22Rv1 (cell line): Measurements from ENCODE around the gene TMEM139.

Experiments
- H3K27ac ChIP-seq: fragments of 450-650 bp; 2 replicates; pipeline ENCODE4 v1.5.1; 2017
- ZFX ChIP-seq: fragments of 450-650 bp; IDR thresholded peaks from 2 replicates; pipeline ENCODE4 v1.6.1; 2017; ENCODE audit warnings: antibody characterized with exemption, borderline replicate concordance
- TF ChIP-seq, protein P1 (sequence below): fragments of 450-650 bp; IDR thresholded peaks from 2 replicates; pipeline ENCODE4 v1.5.1; 2017; ENCODE audit warnings: mild to moderate bottlenecking

TMEM139 gene

DNA sequence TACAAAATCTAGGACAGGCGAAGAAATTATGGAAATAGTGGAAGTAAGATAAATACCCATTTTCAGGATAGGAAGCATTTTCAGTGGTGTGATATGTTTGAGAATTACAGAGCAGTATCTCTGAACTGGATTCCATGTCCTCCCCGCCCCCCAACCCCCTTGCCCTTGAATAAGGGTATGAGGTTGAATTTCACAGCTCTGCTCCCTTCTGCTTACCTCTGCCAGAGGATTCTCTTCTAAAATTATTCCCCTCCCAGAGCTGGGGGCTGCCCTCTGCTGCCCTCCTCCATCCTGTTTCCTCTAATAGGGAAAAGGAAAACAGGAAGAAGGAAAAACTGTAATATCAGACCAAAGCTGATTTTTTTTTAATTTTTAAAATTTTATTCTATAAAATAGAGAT, 23.9 kb downstream of the TMEM139 start:
- TF ChIP-seq ZFX, result no peak
- TF ChIP-seq, protein P1, sequence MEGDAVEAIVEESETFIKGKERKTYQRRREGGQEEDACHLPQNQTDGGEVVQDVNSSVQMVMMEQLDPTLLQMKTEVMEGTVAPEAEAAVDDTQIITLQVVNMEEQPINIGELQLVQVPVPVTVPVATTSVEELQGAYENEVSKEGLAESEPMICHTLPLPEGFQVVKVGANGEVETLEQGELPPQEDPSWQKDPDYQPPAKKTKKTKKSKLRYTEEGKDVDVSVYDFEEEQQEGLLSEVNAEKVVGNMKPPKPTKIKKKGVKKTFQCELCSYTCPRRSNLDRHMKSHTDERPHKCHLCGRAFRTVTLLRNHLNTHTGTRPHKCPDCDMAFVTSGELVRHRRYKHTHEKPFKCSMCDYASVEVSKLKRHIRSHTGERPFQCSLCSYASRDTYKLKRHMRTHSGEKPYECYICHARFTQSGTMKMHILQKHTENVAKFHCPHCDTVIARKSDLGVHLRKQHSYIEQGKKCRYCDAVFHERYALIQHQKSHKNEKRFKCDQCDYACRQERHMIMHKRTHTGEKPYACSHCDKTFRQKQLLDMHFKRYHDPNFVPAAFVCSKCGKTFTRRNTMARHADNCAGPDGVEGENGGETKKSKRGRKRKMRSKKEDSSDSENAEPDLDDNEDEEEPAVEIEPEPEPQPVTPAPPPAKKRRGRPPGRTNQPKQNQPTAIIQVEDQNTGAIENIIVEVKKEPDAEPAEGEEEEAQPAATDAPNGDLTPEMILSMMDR, result no peak
- H3K27ac ChIP-seq, result no peak overlapping the region

DNA sequence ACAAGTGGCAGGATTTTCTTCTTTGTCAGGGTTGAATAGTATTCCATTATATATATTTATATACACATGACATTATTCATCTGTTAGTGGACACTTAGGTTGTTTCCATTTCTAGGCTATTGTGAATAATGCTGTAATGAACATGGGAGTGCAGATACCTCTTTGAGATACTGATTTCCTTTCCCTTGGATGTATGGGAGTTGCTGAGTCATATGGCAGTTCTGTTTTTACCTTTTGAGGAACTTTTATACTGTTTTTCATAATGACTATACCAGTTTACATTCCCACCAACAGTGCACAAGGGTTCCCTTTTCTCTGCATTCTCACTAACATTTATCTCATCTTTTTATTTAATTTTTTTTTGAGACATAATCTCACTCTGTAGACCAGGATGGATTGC, 29.4 kb downstream of the TMEM139 start:
- no peak overlapping the region for H3K27ac ChIP-seq
- TF ChIP-seq ZFX, result no peak
- TF ChIP-seq, protein P1, result no peak

DNA sequence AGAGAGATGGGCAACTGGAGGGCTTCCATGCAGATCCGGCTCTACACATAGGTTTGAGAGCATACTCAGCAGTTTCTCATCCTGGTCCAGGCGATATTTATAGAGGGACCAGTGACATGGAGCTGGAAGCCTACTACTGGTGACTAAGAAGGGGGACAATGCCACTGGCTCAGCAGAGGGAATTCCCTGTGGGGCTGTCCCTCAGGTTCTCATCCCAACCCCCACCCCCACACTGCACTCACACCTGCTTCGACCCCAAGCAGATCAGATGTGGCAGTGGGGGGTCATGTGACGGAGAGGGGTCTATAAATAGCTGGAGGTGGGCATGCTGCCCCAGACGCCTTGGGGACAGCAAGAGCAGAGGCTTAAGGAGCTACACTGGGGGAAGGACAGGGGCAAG, 31.0 kb downstream of the TMEM139 start, which contains the start of gene CLCN1:
Gene CLCN1, plus strand, starts transcription at position 336 of the 400 bp plus-strand sequence. CDS start 102 bp downstream, outside the sequence.
- no peak for TF ChIP-seq ZFX
- TF ChIP-seq, protein P1, result no peak
- H3K27ac ChIP-seq, result no peak within 1 kb of the TSS

DNA sequence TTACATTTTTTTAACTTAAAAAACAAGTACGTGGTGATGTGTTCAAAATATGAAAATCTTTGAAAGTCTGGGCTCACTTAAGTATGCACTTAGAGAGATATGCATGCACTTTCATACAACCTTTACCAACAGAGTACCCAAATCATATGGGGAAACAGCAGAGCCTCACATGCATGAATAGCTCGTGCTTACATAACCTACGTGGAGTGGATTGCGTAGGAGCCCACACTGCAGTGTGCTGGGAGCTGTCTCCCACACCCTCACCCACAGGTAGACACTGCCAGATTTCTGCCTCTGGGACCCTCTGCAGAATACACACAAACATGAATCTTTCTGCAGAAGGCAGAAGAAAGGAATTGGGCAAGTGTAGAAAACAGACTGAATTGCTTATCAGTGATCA, 31.7 kb downstream of the TMEM139 start:
- H3K27ac ChIP-seq, result no peak overlapping the region
- TF ChIP-seq ZFX, result no peak
- TF ChIP-seq, protein P1, result no peak

DNA sequence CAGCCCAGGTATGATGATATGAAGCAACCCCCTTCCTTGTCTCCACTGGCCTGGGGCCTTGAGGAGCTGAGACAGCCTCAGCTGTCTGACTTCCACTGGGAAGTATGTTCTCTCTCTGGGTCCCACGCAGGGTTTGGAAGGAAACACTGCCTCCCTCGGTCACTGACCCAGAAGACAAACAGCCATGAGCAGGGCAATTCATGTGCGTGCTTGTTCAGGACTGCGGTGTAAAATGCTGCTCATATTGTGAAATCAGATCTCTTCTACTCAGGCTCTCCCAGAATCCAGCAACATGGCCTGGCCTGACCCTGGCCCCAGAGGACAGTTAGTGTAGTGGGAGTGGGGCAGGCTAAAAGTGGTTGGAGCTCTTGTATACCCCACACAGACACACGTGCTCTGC, 33.9 kb downstream of the TMEM139 start:
- no peak overlapping the region for H3K27ac ChIP-seq
- TF ChIP-seq, protein P1, result no peak
- no peak for TF ChIP-seq ZFX

DNA sequence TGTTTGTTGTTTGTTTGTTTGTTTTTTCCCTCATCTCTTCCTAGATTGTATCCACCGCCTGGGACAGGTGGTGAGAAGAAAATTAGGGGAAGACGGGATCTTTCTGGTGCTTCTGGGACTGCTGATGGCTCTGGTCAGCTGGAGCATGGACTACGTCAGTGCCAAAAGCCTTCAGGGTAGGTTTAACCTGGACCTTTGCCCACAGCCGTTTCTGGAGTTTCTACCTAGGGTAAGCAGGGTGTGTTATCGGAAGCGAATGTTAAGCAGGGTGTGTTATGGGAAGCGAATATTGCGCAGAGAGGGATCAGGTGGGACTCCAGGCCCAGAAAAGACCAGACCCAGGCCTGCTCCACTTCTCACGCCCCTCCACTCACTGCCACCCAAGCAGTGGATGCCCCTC, 35.9 kb downstream of the TMEM139 start:
- no peak for TF ChIP-seq ZFX
- TF ChIP-seq, protein P1, result no peak
- no peak overlapping the region for H3K27ac ChIP-seq

DNA sequence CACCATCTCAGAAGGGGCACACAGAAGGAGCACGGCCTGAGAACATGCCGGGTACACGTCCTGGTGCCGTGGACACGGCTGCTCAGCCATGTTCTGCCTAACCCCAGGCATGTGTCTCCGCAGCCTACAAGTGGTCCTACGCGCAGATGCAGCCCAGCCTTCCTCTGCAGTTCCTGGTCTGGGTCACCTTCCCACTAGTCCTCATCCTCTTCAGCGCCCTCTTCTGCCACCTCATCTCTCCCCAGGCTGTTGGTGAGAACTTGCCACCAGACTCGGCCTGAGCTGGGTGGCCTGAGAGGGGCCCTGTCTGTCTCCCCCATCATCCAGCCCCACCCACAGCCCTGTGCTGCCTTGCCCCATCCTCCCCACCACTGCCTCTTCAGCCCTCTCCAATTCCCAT, 36.5 kb downstream of the TMEM139 start:
- H3K27ac ChIP-seq, result no peak overlapping the region
- TF ChIP-seq ZFX, result no peak
- TF ChIP-seq, protein P1, result no peak
